A673 (cell line): ENCODE measurements around the gene NDUFA11.

Experiments used
- EZH2 ChIP-seq: fragments of 200-600 bp; sonication (generic); IDR thresholded peaks from 2 replicates; pipeline ENCODE4 v1.6.1; 2017; ENCODE audit warnings: borderline replicate concordance, low read depth, mild to moderate bottlenecking, mixed read lengths, antibody characterized with exemption, low read length; ENCODE audit not compliant: poor library complexity, severe bottlenecking
- TF ChIP-seq, protein P1 (sequence below): fragments of 300-800, 200-600 bp; sonication (generic); conservative IDR thresholded peaks from 2 replicates; pipeline ENCODE4 v1.5.1; 2017; ENCODE audit warnings: low read depth, mild to moderate bottlenecking, antibody characterized with exemption, low read length, moderate library complexity, mixed read lengths

DNA sequence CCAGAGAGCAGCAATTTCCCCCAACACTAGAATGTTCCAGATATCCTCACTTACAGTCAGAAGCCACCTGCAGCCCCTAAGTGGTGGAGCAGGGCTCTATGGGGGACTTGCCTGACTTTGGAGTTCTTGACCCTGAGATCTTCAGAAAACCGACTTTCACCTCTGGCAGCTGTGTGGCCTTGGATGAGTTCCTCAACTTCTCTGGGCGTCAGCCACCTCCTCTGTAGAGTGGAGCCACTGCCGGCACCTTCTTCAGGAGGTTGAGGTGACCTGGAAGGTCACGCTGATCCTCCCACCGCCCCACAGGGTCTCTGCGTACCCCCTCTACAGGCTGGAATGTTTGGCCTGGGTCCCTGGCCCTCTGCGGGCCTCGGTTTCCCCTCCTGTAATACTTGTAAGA is 26.2 kb downstream of the NDUFA11 start:
- TF ChIP-seq, protein P1, sequence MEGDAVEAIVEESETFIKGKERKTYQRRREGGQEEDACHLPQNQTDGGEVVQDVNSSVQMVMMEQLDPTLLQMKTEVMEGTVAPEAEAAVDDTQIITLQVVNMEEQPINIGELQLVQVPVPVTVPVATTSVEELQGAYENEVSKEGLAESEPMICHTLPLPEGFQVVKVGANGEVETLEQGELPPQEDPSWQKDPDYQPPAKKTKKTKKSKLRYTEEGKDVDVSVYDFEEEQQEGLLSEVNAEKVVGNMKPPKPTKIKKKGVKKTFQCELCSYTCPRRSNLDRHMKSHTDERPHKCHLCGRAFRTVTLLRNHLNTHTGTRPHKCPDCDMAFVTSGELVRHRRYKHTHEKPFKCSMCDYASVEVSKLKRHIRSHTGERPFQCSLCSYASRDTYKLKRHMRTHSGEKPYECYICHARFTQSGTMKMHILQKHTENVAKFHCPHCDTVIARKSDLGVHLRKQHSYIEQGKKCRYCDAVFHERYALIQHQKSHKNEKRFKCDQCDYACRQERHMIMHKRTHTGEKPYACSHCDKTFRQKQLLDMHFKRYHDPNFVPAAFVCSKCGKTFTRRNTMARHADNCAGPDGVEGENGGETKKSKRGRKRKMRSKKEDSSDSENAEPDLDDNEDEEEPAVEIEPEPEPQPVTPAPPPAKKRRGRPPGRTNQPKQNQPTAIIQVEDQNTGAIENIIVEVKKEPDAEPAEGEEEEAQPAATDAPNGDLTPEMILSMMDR = no peak
- no peak for TF ChIP-seq EZH2
